GM10266 (cell line): ENCODE data around the gene CELSR1.

Source experiments
- DNase-seq: peaks from one replicate; pipeline ENCODE4 v3.0.0; 2012; ENCODE audit errors: extremely low spot score
- CTCF ChIP-seq: IDR thresholded peaks from 2 replicates; pipeline ENCODE4 v1.5.1; 2012; ENCODE audit warnings: mild to moderate bottlenecking, low read depth; ENCODE audit not compliant: control insufficient read depth, insufficient read depth; ENCODE audit errors: missing control alignments

Gene CELSR1

GRCh38 chr22:46379066-46379930 is 158.1 kb downstream of the CELSR1 start:
- TF ChIP-seq CTCF = no peak
- no peak for DNase-seq

GRCh38 chr22:46378426-46379065 is 158.9 kb downstream of the CELSR1 start:
- DNase-seq = no peak
- TF ChIP-seq CTCF = no peak

- no peak for DNase-seq
Observed at GRCh38 chr22:46377525-46378425, 159.6 kb downstream of the CELSR1 start.

GRCh38 chr22:46376908-46377524 is 160.4 kb downstream of the CELSR1 start:
- DNase-seq = no peak
- TF ChIP-seq CTCF = no peak

More at GRCh38 chr22:46377525-46378425, 159.6 kb downstream of the CELSR1 start:
- TF ChIP-seq CTCF = no peak

- DNase-seq = no peak
Observed at GRCh38 chr22:46376111-46376510, 161.3 kb downstream of the CELSR1 start.

More at GRCh38 chr22:46376111-46376510, 161.3 kb downstream of the CELSR1 start:
- TF ChIP-seq CTCF = no peak
